GM12878 (cell line): ENCODE data around the gene LIMS2.

Experiments
- CTCF ChIP-seq, 3 experiments: IDR thresholded peaks in 2 of 3; conservative IDR thresholded peaks in 1 of 3; 2 replicates each; pipeline ENCODE4 v1.5.1; 2011; ENCODE audit warnings: low read depth in 3 of 3, low read length in 3 of 3, mild to moderate bottlenecking in 3 of 3, control low read depth in 2 of 3, moderate library complexity in 2 of 3, inconsistent platforms in 1 of 3, mixed read lengths in 1 of 3; ENCODE audit not compliant: control insufficient read depth in 2 of 3, insufficient read depth in 1 of 3; ENCODE audit errors: extremely low read depth in 1 of 3
- GABPA ChIP-seq: IDR thresholded peaks from 2 replicates; pipeline ENCODE4 v1.6.1; 2014; ENCODE audit warnings: antibody characterized with exemption, low read depth, mild to moderate bottlenecking, inconsistent platforms
- KDM1A ChIP-seq: fragments of 200-600 bp; sonication (generic); IDR thresholded peaks from 2 replicates; pipeline ENCODE4 v1.6.1; 2016; ENCODE audit warnings: borderline replicate concordance
- NR2F1 ChIP-seq: fragments of 450-650 bp; conservative IDR thresholded peaks from 2 replicates; pipeline ENCODE4 v1.6.1; 2017; ENCODE audit warnings: mild to moderate bottlenecking
- POLR2AphosphoS5 ChIP-seq: IDR thresholded peaks from 2 replicates; pipeline ENCODE4 v1.6.1; 2011; ENCODE audit warnings: mild to moderate bottlenecking, low read length, inconsistent platforms
- SMC3 ChIP-seq: IDR thresholded peaks from 2 replicates; pipeline ENCODE4 v1.6.1; 2011; ENCODE audit warnings: low read length, improper control_type of control experiment, borderline replicate concordance
- SUPT20H ChIP-seq: IDR thresholded peaks from 2 replicates; pipeline ENCODE4 v1.6.1; 2011; ENCODE audit warnings: low read depth, mild to moderate bottlenecking, low read length, moderate library complexity, borderline replicate concordance; ENCODE audit not compliant: control insufficient read depth

GRCh38 chr2:127594116-127594591 is 81.2 kb downstream of the LIMS2 start:
- TF ChIP-seq KDM1A, result no peak
- no peak for TF ChIP-seq SUPT20H
- TF ChIP-seq NR2F1, result no peak
- no peak for TF ChIP-seq SMC3
- no peak for TF ChIP-seq GABPA
- TF ChIP-seq CTCF (IDR thresholded peaks at IDR 0.05 in 2 of 3, conservative IDR thresholded peaks at IDR 0.05 in 1 of 3; ENCODE audit: control insufficient read depth in 2 of 3, extremely low read depth in 1 of 3, insufficient read depth in 1 of 3, low read depth in 3 of 3, low read length in 3 of 3), result no peak
- no peak for TF ChIP-seq POLR2AphosphoS5
